SKM-1 (cell line): ENCODE results near the gene ZNF14.
"Not testable (repeated sequence)": the region's sequence is repeated elsewhere in the genome, so short reads cannot be mapped to it uniquely, and the experiment has no call there.

Source experiments
- DNase-seq: peaks from one replicate; lab custom pipeline; 2025; ENCODE audit not compliant: unreplicated experiment; lab: John Stamatoyannopoulos, UW

The ZNF14 gene

GRCh38 chr19:19732579-19733501, at the start of gene ZNF14:
Gene ZNF14, minus strand, starts transcription at chr19:19733112. Its CDS starts 154 bp downstream, at chr19:19732958.
- peak; percentile 88 for DNase-seq

- not testable (repeated sequence) for DNase-seq
Observed at GRCh38 chr19:19781791-19782190, 48.9 kb upstream of the ZNF14 start.

GRCh38 chr19:19778666-19779065, 45.8 kb upstream of the ZNF14 start:
- DNase-seq = no peak

GRCh38 chr19:19777692-19778091, 44.8 kb upstream of the ZNF14 start:
- no peak for DNase-seq

GRCh38 chr19:19776206-19777008, 43.5 kb upstream of the ZNF14 start:
- DNase-seq = peak; percentile 97

- no peak for DNase-seq
Observed at GRCh38 chr19:19775891-19776205, 42.9 kb upstream of the ZNF14 start.

GRCh38 chr19:19774354-19775033, 41.6 kb upstream of the ZNF14 start:
- DNase-seq = no peak

- DNase-seq = not testable (repeated sequence)
Observed at GRCh38 chr19:19771963-19772362, 39.1 kb upstream of the ZNF14 start.

GRCh38 chr19:19769971-19770370, 37.1 kb upstream of the ZNF14 start:
- not testable (repeated sequence) for DNase-seq

- no peak for DNase-seq
Observed at GRCh38 chr19:19758164-19758563, 25.3 kb upstream of the ZNF14 start.

GRCh38 chr19:19752760-19753403, 20.0 kb upstream of the ZNF14 start:
- DNase-seq = no peak

- no peak for DNase-seq
Observed at GRCh38 chr19:19751846-19752245, 18.9 kb upstream of the ZNF14 start.

GRCh38 chr19:19750842-19751790, 18.2 kb upstream of the ZNF14 start:
- no peak for DNase-seq

GRCh38 chr19:19749908-19750841, 17.3 kb upstream of the ZNF14 start:
- DNase-seq = no peak

- DNase-seq = no peak
Observed at GRCh38 chr19:19749117-19749907, 16.4 kb upstream of the ZNF14 start.

GRCh38 chr19:19748249-19748938, 15.5 kb upstream of the ZNF14 start:
- no peak for DNase-seq
